ENCODE results near the gene P4HTM.

P4HTM gene

GRCh38 chr3:49025793-49026520, 35.9 kb downstream of the P4HTM start:
- DNase-seq: no peak

DNA sequence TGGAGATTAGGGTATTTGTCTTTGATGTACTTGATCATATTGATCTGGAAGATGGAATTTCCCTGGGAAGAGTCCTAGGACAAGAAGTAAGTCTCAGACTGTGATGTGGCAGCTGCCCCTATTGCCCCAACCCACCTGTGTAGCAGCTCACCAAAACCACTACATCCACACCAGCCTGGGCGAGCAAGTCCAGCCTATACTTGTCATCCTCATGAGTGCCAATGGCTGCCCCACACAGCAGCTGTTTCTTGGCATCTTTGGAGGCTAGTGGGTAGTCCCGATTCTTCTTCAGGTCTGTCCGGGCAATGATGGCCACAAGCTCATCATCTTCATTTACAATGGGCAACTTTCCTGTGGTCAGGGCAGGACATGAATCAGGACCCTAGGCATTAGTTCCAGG, 36.5 kb downstream of the P4HTM start:
- no peak for DNase-seq

GRCh38 chr3:49027634-49028033, 37.6 kb downstream of the P4HTM start:
- DNase-seq: no peak

DNA sequence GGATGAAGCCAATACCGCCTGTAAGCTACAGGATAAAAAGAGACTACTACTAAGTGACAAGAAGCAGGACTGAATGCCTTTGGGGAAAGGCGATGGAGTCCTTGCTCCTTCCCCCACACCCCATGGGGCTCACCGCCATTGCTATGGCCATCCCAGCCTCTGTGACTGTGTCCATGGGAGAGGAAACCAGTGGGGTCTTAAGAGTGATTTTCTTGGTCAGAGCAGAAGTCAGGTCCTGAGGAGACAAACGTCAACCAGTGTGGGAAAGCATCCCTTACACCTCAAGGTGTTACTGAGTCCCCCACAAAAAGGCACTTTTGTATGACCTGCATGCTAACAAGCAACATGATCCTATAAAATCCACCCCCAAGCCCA, 38.2 kb downstream of the P4HTM start:
- DNase-seq: no peak

DNA sequence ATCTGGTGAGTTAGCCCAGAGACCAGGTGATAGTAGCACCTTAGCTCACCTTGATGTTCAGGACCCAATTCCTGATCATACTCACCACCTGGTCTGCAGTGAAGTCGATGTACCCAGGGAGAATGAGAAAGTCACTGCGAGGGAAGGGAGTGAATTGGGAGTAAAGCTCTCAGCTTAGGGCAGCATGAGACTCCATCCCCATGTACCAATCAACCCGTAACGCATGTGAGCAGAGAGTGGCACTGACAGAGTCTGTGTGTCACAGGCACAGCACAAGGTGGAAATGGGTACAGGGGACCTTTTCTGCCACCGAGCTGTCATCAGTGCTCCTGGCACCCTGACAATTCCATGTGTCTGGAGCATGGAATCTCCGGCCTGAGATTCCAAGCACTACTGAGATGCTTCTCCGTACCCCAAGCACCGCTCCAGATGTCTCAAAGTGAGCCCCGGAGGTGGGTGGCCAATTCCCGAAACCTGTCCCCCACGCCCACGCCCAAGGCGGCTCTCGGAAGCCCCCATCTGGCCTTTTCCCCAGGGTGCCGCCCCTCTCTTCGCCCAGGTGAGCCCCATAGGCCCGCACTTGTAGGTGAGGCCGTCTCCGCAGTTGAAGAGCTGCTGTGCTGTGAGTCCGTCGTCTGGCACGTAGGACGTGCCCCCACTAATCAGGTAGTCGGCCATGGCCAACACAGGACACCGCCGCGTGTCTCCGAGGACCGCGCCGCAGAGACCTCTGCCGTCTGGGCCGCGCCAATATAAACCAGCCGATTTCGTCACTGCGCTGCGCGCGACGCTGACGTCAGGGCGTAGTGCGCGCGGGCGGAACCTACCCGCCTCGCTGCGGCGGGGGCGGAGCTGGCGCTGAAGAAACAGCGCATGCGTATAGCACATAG, 38.9 kb downstream of the P4HTM start, which contains the start of gene IMPDH2:
Gene IMPDH2, minus strand, starts transcription at position 726 of the 890 bp plus-strand sequence. Its CDS starts 48 bp downstream, at position 678.
- peak; percentile 61 to 92 for DNase-seq

GRCh38 chr3:49029563-49029884, 39.5 kb downstream of the P4HTM start:
- no peak for DNase-seq

GRCh38 chr3:49030321-49030720, 40.3 kb downstream of the P4HTM start:
- no peak for DNase-seq

DNA sequence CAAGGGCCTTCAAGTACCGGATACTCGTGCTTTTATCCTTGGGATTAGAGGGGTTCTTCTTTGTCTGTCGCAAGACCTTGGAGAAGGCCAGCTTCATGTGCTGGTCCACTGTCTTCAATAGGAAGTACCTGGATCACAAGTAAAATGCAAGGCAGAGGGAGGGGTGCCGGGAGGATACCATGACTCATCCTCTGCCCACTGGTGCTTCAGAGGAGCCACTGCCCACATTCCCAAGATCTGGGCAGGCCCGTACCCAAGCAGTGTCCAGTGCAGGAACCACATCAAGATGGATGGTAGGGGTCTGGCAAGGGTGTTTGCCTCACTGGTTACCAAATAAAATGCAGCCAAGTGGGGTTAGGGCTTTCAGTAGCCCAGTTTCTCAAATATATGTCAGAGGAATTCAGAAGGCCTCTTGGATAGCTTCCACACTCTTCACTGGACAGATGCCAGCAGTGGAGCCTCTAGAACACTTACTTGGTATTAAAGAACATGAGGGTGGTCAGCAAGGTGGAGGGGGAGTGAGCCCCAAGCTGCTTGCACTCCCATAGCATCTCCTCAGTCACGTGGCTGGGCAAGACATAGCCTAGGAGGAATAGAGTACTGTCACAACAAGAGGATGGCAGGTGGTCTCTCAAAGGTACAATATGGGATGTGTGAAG, 42.7 kb downstream of the P4HTM start:
- no peak for DNase-seq

GRCh38 chr3:49034650-49035049, 44.6 kb downstream of the P4HTM start:
- no peak for DNase-seq

GRCh38 chr3:49035281-49035680, 45.2 kb downstream of the P4HTM start:
- no peak for DNase-seq

DNA sequence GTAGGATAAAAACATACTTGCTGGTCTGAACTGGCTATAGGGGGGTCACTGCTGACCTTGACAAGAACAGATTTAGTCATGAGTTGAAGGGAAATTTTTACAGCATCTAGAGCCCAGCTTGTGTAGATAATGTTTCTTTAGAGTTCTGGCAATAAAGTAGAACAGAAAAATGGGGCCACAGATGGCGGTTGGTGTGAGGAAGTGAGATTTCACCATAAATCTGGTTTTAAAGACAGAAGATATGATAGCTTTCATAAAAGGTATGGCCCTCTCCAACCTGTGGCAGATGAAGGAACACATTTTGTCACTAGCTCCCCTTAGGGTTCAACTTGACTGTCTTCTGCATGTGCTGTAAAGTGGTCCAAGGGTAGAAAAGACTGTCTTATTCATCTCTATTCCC, 63.5 kb downstream of the P4HTM start:
- DNase-seq: no peak

GRCh38 chr3:49054344-49054862, 64.4 kb downstream of the P4HTM start:
- DNase-seq: no peak
